ENCODE data around the gene IL17RE.
A peak's percentile ranks its signal among the peaks of the same experiment; 100 is the strongest.
"Not testable (repeated sequence)": the region's sequence is repeated elsewhere in the genome, so short reads cannot be mapped to it uniquely, and the experiment has no call there.

IL17RE gene

DNA sequence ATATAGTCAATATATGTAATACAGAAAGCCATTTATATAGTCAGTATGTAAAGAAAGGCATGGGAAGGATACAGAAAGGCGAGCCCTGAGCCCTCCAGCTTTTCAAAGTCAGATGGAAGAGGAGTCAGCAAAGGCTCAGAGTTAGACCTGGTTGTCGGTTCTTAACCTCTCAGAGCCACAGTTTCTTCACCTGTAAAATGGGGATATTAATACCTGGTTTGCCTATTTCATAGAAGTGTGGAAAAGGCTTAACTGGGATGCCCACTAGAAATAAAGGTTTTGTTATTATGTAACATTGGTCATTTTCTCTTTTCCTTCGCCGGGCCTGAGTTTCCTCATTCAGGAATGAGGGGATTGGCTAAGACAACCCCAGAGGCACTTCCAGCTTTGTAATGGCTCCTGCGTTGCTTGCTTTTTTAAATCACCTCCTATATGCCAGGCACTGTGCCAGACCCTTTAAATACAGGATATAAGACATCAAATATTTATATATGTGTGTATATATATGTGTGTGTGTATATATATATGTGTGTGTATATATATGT, 33.4 kb downstream of the IL17RE start:
- DNase-seq = no peak

DNA sequence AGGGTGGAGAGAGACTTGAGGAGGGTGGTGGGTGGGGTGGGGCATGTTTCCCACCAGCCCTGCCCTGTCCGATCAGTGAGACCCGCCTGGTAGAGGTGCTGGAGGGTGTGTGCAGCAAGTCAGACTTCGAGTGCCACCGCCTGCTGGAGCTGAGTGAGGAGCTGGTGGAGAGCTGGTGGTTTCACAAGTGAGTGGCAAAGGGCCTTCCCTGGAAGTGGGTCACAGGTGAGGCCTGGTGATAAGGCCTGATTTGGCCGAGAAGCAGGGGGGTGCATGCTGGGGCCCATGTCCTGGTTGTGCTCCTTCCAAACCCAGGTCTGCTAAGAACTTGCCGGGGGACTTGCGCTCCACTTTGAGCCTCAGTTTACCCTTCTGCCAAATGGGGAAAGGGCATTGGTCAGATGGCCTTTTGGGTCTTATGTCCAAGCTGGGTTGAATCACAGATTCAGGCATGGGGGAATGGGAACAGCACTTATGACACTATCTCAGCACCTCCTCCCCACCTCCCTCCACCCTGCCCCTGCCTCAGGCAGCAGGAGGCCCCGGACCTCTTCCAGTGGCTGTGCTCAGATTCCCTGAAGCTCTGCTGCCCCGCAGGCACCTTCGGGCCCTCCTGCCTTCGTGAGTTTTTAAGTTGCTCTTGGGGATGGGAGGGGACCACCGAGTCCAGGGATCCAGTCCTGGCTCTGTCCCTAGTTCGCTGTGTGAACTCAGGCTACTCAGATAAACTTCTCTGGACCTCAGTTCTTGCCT, 35.0 kb downstream of the IL17RE start:
- no peak for DNase-seq

DNA sequence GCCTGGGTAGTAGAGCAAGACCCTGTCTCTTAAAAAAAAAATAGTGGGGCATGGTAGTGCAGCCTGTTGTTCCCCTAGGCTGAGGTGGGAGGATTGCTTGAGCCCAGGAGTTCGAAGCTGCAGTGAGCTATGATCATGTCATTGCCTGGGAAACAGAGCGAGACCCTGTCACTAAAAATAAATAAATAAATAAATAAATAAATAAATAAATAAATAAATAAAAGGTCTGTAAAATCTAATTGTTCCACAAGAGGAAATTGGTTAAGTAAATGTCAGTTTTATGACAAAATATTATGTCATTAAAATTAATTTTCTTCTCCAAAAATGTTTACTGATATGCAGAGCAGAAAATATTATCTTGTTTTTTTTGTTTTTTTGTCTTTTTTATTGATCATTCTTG, 36.3 kb downstream of the IL17RE start:
- no peak for DNase-seq

DNA sequence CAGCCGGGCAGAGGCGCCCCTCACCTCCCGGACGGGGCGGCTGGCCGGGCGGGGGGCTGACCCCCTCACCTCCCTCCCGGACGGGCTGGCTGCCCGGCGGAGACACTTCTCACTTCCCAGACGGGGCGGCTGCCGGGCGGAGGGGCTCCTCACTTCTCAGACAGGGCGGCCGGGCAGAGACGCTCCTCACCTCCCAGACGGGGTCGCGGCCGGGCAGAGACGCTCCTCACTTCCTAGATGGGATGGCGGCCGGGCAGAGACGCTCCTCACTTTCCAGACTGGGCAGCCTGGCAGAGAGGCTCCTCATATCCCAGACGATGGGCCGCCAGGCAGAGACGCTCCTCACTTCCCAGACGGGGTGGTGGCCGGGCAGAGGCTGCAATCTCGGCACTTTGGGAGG, 37.3 kb downstream of the IL17RE start:
- not testable (repeated sequence) for DNase-seq

DNA sequence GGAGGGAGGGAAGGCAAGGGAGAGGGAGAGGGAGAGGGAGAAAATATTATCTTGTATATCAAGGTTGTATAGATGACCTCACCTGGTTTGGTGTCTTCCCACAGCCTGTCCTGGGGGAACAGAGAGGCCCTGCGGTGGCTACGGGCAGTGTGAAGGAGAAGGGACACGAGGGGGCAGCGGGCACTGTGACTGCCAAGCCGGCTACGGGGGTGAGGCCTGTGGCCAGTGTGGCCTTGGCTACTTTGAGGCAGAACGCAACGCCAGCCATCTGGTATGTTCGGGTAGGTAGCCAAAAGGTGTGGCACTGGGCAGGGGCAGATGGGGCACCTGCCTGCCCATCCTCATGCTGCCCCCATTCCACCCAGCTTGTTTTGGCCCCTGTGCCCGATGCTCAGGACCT, 38.1 kb downstream of the IL17RE start:
- DNase-seq = no peak

DNA sequence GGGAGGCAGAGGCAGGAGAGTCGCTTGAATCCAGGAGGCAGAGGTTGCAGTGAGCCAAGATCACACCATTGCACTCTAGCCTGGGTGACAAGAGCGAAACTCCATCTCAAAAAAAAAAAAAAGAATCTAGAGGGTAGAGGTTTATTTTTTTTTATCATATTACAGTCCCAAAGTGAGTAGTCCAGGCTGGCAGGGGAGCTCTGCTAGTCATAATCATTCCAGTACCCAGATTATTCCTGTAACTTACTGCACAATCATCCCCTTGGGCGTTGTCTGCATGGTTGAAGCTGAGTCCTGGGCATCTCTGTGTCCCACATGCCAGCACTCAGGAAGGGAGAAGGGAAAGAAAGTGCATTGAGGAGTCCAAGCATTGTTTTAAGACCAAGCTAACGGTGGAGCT, 39.5 kb downstream of the IL17RE start:
- DNase-seq = no peak

DNA sequence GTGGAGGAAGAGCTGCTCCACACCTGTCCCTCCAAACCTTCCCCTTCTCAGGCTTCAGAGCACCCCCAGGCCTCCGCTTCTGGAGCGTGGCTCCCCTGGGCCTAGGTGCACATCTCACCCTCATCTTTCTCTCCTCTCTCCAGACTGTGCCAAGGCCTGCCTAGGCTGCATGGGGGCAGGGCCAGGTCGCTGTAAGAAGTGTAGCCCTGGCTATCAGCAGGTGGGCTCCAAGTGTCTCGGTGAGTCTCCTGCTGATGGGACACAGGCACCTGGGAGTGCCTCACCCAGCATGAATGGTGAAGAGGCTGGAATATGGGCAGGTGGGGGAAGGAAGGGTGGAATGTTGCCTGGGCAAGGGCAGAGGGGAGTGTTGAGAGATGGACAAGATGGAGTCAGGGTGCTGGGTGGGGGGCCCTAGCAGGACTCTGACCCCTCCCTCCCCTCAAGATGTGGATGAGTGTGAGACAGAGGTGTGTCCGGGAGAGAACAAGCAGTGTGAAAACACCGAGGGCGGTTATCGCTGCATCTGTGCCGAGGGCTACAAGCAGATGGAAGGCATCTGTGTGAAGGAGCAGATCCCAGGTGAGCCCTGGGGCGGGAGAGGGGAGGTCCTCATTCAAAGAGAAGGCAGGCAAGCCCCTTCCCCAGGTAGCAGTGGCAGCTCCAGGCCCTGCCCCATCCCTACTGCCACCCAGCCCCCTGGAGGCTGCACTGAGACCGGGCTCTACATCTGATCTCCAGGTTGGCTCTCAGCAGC, 40.5 kb downstream of the IL17RE start:
- DNase-seq = no peak

DNA sequence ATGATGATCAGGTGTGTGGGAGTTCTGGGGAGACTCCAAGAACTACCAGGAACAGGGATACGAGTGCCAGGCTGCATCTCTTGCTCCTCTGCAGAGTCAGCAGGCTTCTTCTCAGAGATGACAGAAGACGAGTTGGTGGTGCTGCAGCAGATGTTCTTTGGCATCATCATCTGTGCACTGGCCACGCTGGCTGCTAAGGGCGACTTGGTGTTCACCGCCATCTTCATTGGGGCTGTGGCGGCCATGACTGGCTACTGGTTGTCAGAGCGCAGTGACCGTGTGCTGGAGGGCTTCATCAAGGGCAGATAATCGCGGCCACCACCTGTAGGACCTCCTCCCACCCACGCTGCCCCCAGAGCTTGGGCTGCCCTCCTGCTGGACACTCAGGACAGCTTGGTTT, 41.6 kb downstream of the IL17RE start:
- DNase-seq = no peak

DNA sequence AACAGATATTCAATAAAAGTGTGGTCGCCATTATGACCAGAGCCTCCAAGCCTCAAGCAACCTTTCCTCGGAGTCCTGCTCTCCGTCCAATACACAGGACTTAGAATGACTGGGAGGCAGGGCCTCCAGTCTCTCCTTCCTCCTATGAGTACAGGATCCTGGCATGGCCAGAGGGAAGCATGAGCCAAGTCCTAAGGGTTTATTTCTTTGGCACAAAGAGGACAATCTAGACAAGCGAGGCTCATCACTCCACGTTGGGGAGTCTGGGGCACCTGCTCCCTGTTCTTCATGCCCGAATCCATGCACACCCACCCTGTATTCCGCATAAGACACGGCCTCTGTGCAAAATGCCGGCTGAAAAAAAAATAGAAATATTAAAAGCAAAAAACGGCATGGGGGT, 42.7 kb downstream of the IL17RE start:
- no peak for DNase-seq

DNA sequence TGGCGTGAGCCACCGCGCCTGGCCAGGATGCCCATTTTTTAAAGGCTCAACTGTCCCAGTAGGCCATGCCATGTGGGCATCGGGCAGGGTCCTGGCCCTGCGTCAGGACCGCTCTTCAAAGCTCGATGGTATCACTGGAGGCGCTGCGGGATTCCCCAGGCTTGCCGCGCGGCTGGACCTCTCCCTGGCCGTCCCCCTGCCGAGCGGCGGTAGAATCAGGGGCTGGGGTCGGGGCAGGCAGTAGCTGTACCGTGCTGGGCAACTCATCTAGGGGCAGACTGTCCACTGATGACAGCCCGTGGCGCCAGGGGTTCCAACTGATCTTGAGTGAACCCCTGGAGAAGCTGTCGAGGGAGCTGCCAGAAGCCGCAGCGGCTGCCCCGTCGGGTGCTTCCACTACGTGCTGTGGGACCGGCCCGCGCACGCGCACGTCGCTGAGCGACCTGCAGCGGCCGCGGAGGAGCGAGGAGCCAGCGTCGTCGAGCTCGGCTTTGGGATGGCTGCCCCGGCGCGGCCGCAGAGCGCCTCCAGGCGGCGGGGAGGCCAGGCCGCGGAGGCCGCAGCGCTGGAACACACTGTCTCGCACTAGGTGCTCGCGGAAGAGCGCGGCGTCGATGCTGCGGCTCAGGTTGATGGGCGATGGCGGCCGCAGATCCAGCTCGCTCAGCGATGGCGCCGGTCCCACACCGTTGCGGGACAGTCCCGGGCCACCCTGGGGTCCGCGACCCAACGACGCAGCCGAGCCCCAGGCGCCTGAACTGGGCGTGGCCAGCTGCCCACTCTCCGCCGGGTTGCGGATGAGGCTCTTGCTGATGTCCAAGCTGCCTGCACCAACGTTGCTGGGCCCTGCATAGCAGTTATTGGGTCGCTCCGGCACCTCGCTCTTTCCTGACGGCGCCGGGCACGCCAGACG, 43.7 kb downstream of the IL17RE start:
- peak; percentile 84 for DNase-seq

DNA sequence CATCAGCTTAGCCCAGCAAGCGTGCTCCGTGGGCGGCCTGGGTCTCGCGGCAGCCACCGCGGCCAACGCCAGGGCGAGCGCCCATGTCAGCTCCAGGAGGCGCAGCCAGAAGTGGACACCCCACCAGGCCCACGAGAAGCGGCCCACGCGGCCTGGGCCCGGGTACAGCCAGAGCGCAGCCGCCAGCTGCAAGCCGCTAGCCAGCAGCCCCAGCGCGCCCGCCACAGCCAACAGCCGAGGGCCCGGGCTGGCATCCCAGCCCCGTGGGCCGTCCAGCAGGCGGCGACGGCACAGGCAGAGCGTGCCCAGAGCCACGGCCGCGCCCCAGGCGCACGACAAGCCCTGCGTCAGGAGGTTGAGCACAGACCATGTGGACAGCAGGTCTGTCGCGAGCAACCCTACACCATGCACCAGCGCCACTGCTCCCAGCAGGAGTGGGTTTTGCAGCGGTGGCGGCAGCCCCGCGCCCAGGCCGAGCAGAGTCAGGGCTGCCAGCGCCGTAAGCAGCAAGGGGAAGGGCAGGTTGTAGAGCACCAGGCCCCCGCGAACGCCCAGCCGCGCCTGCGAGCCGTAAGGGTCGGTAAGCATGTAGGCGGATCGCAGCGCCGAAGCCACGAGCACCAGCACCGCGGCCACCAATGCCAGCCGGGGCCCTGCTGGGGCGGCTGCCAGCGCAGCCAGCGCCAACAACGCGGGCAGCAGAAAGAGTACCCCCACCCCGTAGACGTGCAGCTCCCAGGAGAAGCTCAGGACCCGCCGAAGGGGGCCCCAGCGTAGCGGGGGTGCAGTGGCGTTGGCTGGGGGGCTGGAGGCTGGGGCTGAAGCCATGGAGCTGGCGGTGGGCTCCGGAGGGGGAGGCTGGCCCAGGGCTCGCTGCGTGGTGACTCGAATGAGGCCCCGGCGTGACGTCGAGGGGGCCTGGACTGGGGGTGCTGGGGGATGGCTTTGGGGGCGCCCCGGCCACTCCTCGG, 44.7 kb downstream of the IL17RE start:
- DNase-seq = no peak

DNA sequence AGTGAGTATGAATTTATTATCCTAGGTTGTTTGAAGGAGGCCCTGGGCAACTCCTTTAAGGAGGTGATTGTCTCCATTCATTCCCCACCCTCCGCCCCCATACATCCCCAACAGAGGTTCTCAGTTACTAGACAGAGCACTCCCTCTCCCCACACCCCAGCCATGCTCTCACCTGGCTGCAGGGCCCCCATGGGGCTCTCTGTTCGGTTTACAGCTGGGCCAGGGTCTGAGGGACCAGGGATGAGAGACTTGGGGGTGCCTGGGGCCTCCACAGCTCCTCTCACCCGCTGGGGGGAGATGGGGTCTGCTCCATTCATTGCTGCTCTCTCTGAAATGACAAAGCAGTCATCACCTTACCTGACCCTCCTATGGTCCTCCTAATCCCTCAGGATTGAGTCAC, 45.9 kb downstream of the IL17RE start:
- no peak for DNase-seq

DNA sequence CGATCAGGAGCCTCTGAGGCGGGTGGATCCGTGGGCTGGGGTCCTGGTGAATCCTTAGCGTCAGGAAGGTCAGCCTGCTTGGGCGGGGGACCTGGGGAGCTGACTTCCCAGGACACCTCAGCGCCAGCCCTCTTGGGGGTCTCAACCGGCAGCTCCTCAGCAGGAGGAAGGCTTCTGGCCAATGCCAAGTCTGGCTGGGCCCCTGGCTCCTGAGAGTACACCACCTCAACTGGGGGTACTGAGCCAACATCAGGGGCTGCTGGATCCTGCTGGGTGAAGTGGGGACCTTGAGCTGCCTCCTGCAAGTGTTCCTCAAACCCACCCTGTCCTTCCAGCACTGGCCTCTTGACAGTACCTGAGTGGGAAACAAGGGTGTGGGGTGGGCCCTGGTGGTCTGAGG, 46.5 kb downstream of the IL17RE start:
- DNase-seq = no peak

DNA sequence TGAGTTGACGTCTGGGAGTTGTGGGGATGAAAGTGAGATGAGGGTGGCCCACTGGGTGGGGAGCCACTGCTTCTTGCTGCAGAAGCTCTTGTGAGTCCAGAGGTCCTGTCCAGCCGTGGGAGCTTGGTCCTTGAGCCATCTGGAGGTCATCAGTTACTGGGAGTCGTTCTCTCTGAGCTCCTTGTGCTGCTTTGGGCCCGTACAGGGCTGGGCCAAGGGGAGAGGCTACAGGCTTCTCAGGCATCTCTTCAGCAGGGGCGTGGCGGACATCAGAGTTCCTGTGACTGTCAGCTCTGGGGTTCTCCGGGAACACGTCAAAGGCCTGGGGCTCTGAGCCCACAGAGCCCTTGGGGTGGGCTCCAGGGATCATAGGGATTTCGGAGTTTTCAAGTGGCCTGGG, 47.0 kb downstream of the IL17RE start:
- no peak for DNase-seq

DNA sequence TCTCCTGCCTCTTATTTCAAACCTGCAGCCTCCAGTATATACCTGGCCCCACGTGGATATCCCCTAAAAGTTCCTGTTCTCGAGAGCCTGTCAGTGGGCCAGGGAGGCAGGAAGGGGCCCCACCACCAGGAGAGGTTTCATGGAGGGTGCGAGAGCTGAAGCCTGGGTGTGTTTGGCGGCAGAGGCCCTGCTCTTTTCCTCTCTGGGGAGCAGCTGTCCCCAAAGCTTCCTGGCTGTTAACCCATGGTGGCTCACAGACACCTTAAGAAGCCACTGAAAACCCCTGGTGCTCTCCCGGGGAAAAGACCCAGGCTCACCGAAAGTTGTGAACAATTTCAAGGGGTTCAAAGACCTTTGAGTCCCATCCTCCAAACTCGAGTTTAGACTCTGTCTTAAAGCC, 48.5 kb downstream of the IL17RE start:
- no peak for DNase-seq

DNA sequence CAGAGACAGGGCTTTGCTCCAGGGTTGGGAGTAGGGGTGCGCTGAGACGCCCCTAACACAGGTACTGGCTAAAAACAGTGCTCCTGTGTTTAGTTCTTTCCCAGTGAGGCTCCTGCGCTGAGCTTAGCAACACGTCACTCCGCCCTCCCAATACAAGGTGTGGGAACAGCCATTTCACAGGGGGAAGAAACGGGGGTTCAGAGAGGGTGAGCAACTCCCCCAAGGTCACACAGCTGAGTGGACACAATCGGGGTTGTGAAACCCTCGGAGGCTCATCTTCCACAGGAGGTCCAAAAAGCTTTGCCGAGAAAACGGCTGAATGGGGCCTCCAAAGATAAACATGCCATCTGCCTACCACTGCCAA, 48.9 kb downstream of the IL17RE start:
- DNase-seq = no peak

DNA sequence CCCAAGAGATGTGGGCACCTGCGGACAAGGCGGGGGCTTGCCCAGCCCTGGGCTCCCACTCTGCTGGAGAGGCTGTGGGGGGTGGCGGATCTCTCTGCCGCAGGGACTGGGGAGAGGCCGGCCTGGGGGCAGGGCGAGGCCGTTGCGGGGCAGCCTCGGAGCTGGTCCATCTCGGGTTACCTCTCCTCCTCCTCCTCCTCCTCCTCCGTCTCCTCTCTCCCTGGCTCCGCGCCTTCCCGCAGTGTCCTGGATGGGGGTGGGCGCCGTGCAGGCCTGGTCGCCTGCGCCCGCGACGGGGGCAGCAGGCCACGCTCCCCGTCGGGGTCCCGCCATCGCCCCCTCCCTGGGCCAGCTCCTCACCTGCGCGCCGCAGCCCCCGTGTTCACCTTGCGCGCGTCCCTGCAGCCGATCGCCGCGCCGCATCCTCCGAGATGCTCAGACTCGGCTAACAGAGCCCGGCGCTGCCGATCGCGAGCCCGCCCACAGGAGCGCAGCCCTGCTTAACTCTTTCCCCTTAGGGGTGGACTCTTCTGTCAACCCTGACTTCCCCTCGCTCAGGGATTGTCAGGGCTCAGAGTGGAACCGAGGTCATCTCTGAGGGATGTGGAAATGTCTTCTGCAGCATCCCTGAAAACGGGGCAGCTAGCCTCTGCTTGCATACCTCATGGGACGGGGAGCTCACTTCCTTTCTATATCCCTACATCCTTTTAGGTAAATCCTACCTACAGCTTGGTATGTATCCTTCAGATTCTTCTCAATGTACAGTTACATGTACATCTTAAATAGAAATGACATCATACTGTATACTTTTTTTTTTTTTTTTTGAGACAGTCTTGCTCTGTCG, 49.5 kb downstream of the IL17RE start, which contains the start of gene PRRT3:
PRRT3 (minus strand) TSS at position 447 of the 844 bp plus-strand sequence. CDS start 2,293 bp downstream, outside the sequence.
- peak; percentile 51 for DNase-seq

DNA sequence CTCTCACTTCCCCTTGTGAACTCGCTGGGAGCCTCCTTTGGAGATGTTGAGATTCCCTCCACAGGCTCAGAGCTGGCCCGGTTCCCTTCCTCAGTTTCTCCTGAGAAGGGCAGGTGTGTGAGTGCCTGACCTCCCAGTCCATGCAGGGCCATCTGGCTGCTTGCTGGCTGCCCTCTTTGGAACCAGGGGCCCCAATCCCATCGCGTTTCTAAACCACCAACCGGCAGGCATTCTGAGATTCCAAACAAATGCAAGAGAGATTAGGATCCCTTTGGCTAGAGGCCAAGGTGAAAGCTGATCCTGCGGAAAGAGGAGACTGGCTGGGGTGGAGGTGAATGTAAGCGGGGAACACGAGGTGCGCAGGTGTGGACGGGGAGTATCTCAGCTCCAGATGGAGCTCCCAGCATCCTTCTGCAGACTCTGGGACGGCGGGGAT, 52.4 kb downstream of the IL17RE start:
- DNase-seq = no peak

DNA sequence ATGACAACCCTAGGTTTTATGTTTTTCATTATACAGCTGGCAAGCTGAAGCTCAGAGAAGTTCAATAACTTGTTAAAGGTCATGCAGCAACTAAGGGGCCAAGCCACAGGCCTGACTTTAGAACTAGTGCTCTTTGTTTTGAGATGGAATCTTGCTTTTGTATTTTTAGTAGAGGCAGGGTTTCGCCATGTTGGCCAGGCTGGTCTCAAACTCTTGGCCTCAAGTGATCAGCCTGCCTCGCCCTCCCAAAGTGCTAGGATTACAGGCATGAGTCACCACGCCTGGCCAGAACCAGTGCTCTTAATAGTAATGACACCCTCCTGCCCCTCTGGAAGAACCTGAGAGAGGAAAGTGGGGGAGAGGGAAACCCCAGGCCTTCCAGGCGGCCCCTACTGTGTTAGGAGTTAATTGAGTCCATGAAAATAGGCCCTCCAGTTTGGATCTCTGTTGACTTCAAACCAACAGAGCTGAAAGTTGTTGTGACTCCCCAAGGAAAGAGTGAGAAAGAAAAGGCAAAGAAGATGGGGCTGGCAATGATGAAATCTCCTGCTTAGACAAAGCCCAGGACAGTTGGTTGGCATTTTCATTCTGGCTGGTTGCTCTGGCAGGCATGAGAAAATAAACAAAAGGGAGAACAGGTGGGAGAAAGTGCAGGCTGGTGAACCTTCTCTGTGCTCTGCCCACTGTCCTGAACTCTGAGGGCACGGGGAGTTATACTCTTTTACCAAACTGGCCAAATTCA, 53.1 kb downstream of the IL17RE start:
- DNase-seq = no peak

DNA sequence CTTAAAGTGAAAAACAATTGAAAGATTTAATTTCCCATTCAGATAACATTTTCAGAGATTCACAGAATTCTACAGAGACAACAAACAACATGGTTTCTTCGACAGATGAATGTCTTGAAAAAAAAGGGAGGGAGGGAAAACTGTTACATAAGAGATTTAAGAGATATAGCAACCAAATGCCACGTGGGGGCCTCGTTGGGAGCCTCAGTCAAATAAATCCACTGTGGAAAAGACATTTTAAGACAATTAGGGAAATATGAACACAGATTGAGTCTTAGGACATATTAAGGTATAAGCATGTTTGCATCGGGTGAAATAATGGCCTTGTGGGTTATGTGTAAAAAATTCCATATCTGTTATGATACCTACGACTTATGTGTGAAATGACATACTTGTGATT, 54.6 kb downstream of the IL17RE start:
- DNase-seq = no peak

All from CD4-positive, alpha-beta T cell treated with Interleukin-17A for 1 hour (primary cell).